COLO668 (cell line): Measurements from ENCODE around the gene ATP8B1.

Source experiments
- DNase-seq: peaks from one replicate; lab custom pipeline; 2025; ENCODE audit not compliant: unreplicated experiment; lab: John Stamatoyannopoulos, UW

ATP8B1 gene

DNA sequence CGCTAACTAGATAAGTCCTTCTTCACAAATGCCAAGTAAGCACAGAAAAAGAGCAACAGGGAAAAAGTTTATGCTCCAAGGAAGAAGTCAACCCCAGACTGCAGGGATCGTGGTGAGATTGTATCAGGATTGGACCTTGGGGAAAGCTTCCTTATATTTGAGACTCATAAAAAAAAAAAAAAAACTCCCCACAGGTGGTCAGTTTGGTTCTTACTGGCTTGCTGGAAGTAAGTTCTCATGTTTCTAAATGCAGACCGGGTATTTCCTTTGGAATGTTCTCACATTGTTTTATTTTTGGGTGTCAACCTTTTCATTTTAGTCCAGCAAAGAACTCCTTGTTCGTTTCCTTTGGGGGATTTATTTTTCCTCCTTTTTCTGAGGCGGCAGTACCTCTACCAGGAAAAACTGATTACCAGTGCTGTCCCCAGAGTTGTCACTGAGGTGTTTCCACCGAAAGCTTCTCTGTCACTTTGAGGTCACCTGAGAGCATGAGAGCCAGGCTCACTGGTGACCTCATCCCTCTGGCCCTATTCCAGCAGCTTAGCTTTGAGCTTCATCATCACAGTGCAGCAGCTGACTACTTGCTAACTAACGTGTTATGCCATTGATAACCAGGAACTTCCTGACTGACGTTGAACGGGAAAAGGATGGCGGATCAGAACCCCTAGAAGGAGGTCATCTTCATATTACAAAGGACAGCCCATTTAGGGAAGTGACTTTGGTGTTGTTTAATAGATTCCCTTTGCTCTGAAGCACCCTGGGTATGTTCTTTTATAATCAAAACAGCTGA, 16.8 kb upstream of the ATP8B1 start:
- peak; percentile 93 for DNase-seq

GRCh38 chr18:57819119-57819518, 16.0 kb upstream of the ATP8B1 start:
- no peak for DNase-seq

DNA sequence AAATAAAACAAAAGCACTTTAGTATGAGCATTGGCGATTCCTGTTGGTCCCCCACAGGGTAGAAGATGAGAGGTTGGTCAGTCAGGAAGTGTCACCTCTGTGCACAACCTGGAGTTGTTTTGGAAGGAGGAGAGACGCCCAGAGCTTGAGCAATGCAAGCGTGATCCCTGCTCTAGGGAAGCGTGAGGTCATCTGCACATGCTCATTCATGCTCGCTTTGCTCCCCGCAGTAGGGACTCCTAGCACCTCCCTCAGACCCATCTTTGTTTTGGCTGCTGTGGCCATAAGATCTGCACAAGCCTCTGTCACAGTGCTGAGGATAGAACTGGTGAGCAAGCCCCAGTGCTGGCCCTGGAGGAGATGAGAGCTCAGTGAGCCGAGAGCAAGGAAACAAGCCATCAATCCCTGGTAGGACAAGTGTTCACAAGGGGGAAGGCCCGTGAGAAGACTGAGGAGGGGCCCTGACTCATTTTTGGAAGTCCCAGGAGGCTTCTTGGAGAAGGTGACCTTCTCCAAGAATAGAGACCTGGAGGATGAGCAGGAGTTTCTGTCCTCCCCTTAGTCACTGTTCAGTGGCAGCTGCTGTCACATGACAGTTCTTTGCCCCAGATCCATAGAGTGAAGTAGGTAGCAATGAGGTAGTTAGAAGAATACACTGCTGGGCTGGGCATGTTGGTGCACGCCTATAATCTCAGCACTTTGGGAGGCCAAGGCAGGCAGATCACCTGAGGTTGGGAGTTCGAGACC, 13.3 kb upstream of the ATP8B1 start:
- no peak for DNase-seq

- no peak for DNase-seq
Observed at GRCh38 chr18:57814555-57814954, 11.4 kb upstream of the ATP8B1 start.

DNA sequence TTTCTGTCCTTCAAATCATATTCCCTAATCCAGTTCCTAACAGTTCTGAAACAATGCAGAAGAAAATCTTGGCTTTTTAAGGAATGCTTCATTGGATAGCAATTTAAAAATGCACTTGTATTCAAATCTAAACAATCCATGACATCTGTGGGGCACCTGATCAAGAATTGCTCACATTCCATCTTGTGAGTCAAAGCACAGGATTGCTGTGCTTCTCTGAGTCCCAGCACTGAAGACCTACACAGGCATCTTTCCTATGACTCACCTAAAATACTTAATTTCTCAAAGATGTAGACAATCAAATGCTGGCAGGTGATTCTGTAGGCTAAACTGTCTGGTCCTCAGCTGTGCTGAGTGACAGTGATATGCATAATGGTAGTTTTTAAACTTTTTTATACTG, 10.1 kb upstream of the ATP8B1 start:
- no peak for DNase-seq

DNA sequence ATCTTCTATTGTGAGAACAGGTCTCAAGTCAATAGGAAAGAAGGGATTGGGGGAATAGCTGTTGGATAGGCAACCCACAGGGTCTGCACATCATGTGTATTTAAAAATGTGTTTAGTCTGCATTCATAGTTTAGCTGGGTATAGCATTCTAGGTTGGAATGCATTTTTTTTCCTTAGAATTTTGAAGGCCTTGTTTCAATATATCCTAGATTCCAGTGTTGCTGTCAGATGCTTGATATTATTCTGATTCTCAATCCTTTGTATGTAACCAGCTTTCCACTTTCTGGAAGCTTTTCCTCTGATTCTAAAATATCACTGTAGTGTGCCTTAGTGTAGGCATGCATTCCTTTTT, 9.0 kb upstream of the ATP8B1 start:
- DNase-seq = no peak

DNA sequence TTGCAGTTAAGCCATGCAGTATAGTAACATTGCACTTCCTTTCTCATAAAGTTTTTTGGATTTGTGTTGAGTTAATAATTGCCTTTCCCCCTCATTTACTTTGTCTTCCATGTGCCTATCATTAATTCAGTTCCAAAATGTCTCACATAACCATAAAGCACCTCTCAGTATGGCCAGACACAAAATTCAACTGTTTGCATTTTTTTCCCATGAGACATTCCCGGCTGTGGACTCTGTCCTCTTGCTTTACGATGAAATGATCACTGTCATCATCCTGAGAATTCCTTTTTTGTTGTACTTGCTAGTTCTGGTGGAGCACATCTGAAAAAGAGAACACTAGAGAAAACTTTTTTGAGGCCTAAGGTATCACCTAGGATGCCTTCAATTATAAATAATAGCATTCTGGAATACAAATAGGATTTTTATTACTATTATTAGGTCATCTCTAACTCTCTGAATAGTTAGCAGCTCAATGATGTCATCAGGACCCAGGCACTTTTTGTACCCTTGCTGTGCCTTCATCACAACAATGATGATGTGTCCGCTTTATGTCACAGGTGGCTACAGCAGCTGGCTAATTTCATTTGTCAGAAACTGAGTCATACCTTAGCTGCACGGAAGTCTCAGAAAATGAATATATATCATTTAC, 8.5 kb upstream of the ATP8B1 start:
- DNase-seq = no peak

DNA sequence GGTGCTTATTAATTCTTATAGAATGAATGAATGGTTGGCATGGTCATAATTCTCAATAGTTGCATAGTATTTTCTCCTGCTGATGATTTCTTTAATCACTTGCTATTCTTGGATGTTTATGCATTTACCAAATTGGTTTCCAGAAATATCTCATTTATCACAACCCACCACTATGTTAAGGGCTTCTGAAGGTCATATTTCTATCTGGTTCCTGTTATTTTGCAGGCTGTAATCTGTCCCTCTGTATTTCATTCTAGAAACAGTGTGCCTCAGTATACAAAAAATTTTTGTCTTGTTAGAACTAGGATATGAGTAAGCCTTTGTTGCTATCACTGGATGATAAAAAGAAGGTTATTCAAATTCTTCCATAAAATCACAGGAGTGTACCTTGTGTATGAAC, 6.1 kb upstream of the ATP8B1 start:
- no peak for DNase-seq

DNA sequence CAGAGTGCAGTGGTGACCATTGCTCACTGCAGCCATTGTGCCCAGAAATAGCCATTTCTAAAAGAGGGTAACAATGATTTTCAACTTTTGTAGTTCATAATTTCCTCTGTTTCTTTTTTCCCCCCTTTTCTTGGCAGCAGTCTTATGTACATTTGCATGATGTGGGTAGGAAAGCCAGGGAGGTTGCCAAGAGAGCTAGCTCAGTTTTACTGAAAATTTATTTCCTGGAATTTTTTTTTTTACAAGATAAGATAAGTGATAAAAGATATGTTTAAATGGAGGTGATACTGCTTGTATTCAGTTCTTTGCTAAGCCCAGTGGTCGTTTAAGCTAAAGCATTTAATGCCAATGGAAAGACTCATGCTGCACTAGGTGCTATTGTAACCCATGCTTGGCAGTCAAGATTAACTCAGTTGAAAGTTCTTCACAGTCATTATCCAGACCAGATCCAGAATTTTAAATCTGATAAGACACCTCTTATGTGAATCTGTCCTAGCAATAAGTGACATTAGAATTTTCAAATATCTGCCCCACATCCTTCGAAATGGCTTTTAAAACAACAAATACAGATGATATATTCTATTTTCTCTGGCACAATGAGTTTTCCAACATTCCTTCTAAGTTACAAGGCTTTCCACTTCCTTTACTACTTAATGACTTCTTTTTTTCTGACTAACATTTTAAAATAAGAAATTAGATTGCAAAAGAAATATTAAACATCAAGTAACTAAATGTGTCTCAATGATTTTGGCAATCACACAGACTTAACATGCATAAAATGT, 4.4 kb upstream of the ATP8B1 start:
- DNase-seq = no peak

- DNase-seq = no peak
Observed at GRCh38 chr18:57806978-57807285, 3.8 kb upstream of the ATP8B1 start.

GRCh38 chr18:57806201-57806977, 3.3 kb upstream of the ATP8B1 start:
- no peak for DNase-seq

- DNase-seq = no peak
Observed at GRCh38 chr18:57805117-57805516, 2.0 kb upstream of the ATP8B1 start.

GRCh38 chr18:57804557-57804956, 1.4 kb upstream of the ATP8B1 start:
- DNase-seq = no peak

- DNase-seq = peak; percentile 63
Observed at GRCh38 chr18:57802213-57803102, 657 bp downstream of the ATP8B1 start.

GRCh38 chr18:57801761-57802212, 1.3 kb downstream of the ATP8B1 start:
- peak; percentile 75 for DNase-seq

DNA sequence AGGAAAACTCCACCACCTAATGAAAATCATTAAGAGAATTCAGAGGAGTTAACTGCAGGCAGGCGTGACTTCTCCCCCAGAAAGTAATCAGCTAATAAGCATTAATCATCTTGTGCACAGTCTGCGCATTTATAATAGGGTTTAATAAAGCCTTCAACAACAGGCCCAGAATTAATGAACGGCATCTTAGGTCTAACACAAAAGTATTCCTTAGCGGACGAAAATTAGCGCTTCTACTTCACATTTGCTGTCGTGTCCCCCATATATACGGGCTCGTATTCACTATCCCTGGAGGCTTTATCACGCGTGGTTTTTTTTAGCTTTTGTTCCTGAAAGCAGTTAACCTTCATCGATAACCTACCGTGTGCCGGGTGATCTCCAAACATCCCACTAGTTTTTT, 1.8 kb downstream of the ATP8B1 start:
- no peak for DNase-seq

DNA sequence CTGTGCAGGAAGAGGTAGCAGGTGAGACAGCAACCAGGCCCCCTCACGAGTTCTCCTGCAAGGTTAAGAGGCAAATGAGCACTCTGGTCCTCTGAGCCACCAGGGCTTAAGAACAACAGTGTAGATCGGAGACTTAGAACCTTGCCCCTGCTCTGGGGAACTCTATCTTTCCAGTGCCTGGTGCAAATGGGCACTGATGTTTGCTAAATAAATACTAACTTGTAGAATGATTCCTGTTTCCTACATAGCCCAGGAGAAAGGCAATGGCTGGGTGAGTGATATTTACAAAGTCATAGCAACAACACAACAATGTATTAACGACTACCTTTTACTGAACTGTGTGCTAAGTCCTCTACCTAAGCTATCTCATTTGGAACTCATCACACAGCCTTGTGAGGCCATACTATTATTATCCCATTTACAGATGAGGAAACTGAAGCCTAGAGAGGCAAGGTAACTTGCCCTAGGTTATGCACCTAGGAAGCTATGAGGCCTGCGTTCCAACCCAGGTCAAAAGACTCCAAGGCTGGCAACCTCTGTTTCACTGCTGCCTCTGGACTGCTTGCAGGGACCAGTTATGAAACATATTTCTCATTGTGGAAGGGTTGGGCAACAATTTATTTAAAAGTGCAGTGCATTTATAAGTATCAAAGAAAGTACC, 4.3 kb downstream of the ATP8B1 start:
- DNase-seq = peak; percentile 36

GRCh38 chr18:57797209-57797651, 5.9 kb downstream of the ATP8B1 start:
- peak; percentile 93 for DNase-seq
